ENCODE data around the gene HSPA8. TPM values are rescaled to one million over a fixed set of nuclear protein-coding genes. Genes with fewer than 3 reads are reported as not detected.

The HSPA8 gene
- total RNA-seq, 1 experiment from 2014 or later: 443 TPM

DNA sequence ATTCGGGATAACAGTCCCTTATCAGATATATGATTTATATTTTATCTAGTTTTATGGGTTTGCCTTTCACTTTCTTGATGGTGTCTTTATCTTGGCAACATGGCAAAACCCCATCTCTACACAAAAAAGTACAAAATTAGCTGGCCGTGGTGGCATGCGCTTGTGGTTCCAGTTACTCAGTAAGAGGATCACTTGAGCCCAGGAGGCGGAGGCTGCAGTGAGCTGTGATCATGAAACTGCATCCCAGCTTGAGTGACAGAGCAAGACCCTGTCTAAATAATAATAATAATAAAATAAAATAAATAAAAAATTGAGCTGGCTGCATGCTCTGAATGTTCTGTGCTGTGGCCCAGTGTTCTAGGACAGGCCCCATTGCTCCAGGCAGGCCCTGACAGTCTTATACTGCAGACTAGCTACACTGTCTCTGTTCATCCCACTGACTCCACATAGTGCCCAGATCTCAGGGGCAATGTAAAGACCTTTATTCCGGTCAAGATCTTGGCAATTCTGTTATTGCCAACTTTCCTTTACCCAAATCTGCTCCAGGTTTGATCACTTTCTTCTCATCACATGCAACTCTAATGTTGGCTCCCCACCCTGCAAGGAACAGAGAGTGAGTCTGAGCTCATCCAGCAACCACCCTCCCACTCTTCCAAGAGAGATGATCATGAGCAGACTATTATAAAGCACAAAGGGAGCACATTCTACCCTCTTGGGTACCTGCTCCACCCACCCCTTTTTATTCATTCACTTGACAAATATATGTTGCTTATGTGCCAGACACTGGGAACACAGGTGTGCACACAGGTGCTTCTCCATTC lies 8.8 kb downstream of the HSPA8 start:
- Mint-ChIP-seq H3K36me3 (ENCODE audit: insufficient read depth, unreplicated experiment) (peaks cover 44% of the 10 kb centered on the region), H3K4me1 (ENCODE audit: insufficient read depth, unreplicated experiment) (peaks cover 16% of the 10 kb centered on the region), H3K27me3 (ENCODE audit: insufficient read depth, unreplicated experiment) (no peaks in the 10 kb centered on the region), H3K4me3 (ENCODE audit: unreplicated experiment) (no peak overlapping the region), H3K9me3 (ENCODE audit: unreplicated experiment) (no peaks in the 10 kb centered on the region), H3K27ac (ENCODE audit: low read depth, unreplicated experiment) (no peak overlapping the region)
- ChIA-PET CTCF (interaction anchor here (0.8 to 6.8 kb wide), 18 partner anchors 9 to 456 kb away, joined by 3 to 104 read pairs (median 4); no protein-coding TSS in a partner anchor), POLR2A (interaction anchor here (1.0 to 3.0 kb wide), 4 partner anchors 9 to 199 kb away, joined by 3 to 21 read pairs (median 7); partner anchors contain the start of gene HSPA8)
- DNase-seq (ENCODE audit: unreplicated experiment): peak; percentile 20
- TF ChIP-seq CTCF (IDR thresholded peaks at IDR 0.05; ENCODE audit: unreplicated experiment): no peak
- no TSS peak for BruUV-seq (replicated peaks)
- intact Hi-C loops (cut with micrococcal nuclease): no loop called here

DNA sequence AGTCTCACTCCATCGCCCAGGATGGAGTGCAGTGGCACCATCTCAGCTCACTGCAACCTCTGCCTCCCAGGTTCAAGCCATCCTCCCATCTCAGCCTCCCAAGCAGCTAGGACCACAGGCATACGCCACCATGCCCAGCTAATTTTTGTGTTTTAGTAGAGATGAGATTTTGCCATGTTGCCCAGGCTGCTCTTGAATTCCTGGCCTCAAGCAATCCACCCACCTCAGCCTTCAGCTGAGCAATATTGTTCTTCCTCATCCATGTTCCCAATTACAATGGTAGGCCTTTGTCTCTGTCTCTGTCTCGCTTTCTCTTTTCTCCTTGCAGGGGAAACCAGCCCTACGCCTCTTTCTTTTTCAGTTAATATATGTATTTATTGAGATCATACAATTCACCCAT lies 10.3 kb downstream of the HSPA8 start:
- Mint-ChIP-seq H3K4me3 (ENCODE audit: unreplicated experiment) (no peak overlapping the region), H3K27me3 (ENCODE audit: insufficient read depth, unreplicated experiment) (no peaks in the 10 kb centered on the region), H3K9me3 (ENCODE audit: unreplicated experiment) (no peaks in the 10 kb centered on the region), H3K27ac (ENCODE audit: low read depth, unreplicated experiment) (no peak overlapping the region), H3K4me1 (ENCODE audit: insufficient read depth, unreplicated experiment) (peaks cover 7% of the 10 kb centered on the region), H3K36me3 (ENCODE audit: insufficient read depth, unreplicated experiment) (peaks cover 29% of the 10 kb centered on the region)
- TF ChIP-seq CTCF (IDR thresholded peaks at IDR 0.05; ENCODE audit: unreplicated experiment): no peak
- ChIA-PET CTCF (interaction anchor here (1.3 to 6.8 kb wide), 3 partner anchors 14 to 188 kb away, joined by 3 to 104 read pairs (median 67); no protein-coding TSS in a partner anchor), POLR2A (interaction anchor here (0.7 kb wide), 1 partner anchor 287 kb away, joined by 3 read pairs; no protein-coding TSS in a partner anchor)
- intact Hi-C loops (cut with micrococcal nuclease): no loop called here
- no TSS peak for BruUV-seq (replicated peaks)
- DNase-seq (ENCODE audit: unreplicated experiment): no peak

DNA sequence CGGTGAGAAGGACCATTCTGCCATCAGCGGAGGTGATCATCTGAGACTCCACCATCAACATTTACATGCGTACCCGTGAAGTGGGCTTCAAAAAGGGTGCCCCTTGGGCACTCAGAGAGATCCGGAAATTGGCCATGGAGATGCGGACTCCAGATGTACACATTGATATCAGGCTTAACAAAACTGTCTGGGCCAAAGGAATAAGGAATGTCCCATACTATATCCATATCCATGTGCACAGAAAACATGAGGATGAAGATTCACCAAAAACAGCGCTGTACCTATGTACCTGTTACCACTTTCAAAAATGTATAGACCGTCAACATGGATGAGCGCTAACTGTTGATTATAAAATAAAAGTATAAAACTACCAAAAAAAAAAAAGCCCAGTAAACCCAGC lies 10.8 kb downstream of the HSPA8 start:
- Mint-ChIP-seq H3K27ac (ENCODE audit: low read depth, unreplicated experiment) (no peak overlapping the region), H3K36me3 (ENCODE audit: insufficient read depth, unreplicated experiment) (peaks cover 24% of the 10 kb centered on the region), H3K9me3 (ENCODE audit: unreplicated experiment) (no peaks in the 10 kb centered on the region), H3K4me3 (ENCODE audit: unreplicated experiment) (no peak overlapping the region), H3K27me3 (ENCODE audit: insufficient read depth, unreplicated experiment) (no peaks in the 10 kb centered on the region), H3K4me1 (ENCODE audit: insufficient read depth, unreplicated experiment) (peaks cover 11% of the 10 kb centered on the region)
- POLR2A ChIA-PET: interaction anchor here (0.7 kb wide), 1 partner anchor 288 kb away, joined by 3 read pairs; no protein-coding TSS in a partner anchor
- CTCF ChIA-PET: interaction anchor here (0.6 kb wide), 1 partner anchor 193 kb away, joined by 3 read pairs; no protein-coding TSS in a partner anchor
- intact Hi-C loops (cut with micrococcal nuclease): no loop called here
- BruUV-seq (replicated peaks): no TSS peak
- no peak for DNase-seq (ENCODE audit: unreplicated experiment)
- TF ChIP-seq CTCF (IDR thresholded peaks at IDR 0.05; ENCODE audit: unreplicated experiment): no peak

DNA sequence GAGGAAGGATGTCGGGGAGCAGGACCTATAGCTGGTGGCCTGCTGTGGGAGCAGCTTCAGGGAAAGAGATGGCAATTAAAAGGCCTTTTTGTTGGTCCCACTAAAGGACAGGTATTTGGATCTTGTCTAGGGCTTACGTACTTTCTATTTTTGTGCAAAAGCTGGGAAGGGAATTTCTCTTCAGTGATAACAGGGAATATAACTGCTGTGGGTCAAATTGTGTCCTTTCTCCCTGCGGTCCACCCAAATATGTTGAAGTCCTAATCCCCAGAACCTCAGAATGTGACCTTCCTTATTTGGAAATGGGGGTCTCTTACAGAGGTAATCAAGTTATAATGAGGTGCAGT lies 14.0 kb downstream of the HSPA8 start:
- intact Hi-C loops (cut with micrococcal nuclease): no loop called here
- CTCF ChIA-PET: interaction anchor here (0.6 to 3.7 kb wide), 5 partner anchors 9 to 251 kb away, joined by 3 to 20 read pairs (median 4); no protein-coding TSS in a partner anchor
- H3K36me3 Mint-ChIP-seq (ENCODE audit: insufficient read depth, unreplicated experiment): no peaks in the 10 kb centered on the region
- DNase-seq (ENCODE audit: unreplicated experiment): no peak
- H3K27ac Mint-ChIP-seq (ENCODE audit: low read depth, unreplicated experiment): no peak overlapping the region
- no TSS peak for BruUV-seq (replicated peaks)
- H3K27me3 Mint-ChIP-seq (ENCODE audit: insufficient read depth, unreplicated experiment): no peaks in the 10 kb centered on the region
- H3K4me1 Mint-ChIP-seq (ENCODE audit: insufficient read depth, unreplicated experiment): peaks cover 5% of the 10 kb centered on the region
- no peak for TF ChIP-seq CTCF (IDR thresholded peaks at IDR 0.05; ENCODE audit: unreplicated experiment)
- no peaks in the 10 kb centered on the region for H3K9me3 Mint-ChIP-seq (ENCODE audit: unreplicated experiment)
- H3K4me3 Mint-ChIP-seq (ENCODE audit: unreplicated experiment): no peak overlapping the region
- POLR2A ChIA-PET: interaction anchor here (0.6 to 2.4 kb wide), 3 partner anchors 12 to 177 kb away, joined by 3 to 8 read pairs (median 5); partner anchors contain the start of gene HSPA8
